Right hindlimb (tissue), 1 donor: Measurements from ENCODE around the gene TM6SF1.
"Not testable (repeated sequence)": the region's sequence is repeated elsewhere in the genome, so short reads cannot be mapped to it uniquely, and the experiment has no call there.

Experiments
- DNase-seq: peaks from one replicate; pipeline ENCODE4 v3.0.0-alpha.2; 2018

The TM6SF1 gene

GRCh38 chr15:83106994-83107840 is at the start of gene TM6SF1:
Gene TM6SF1, plus strand, starts transcription at chr15:83107645. Its CDS starts 36 bp downstream, at chr15:83107681.
- DNase-seq = no peak

GRCh38 chr15:83057696-83058376 is 49.6 kb upstream of the TM6SF1 start:
- DNase-seq = no peak

GRCh38 chr15:83061680-83062079 is 45.8 kb upstream of the TM6SF1 start:
- no peak for DNase-seq

- DNase-seq = no peak
These were observed 44.7 kb upstream of the TM6SF1 start for GRCh38 chr15:83062768-83063180.

GRCh38 chr15:83063551-83063950 is 43.9 kb upstream of the TM6SF1 start:
- no peak for DNase-seq

GRCh38 chr15:83064859-83065258 is 42.6 kb upstream of the TM6SF1 start:
- no peak for DNase-seq

GRCh38 chr15:83065431-83065830 is 42.0 kb upstream of the TM6SF1 start:
- no peak for DNase-seq

- DNase-seq = no peak
These were observed 41.3 kb upstream of the TM6SF1 start for GRCh38 chr15:83066034-83066733.

- peak; percentile 95 for DNase-seq
These were observed 40.5 kb upstream of the TM6SF1 start, which contains the start of gene BTBD1 for GRCh38 chr15:83066734-83067637. Gene BTBD1, minus strand, starts transcription at chr15:83067252. Its CDS starts 101 bp downstream, at chr15:83067151.

- DNase-seq = no peak
These were observed 39.8 kb upstream of the TM6SF1 start for GRCh38 chr15:83067638-83067962.

- no peak for DNase-seq
These were observed 39.4 kb upstream of the TM6SF1 start for GRCh38 chr15:83068054-83068453.

GRCh38 chr15:83069211-83069642 is 38.2 kb upstream of the TM6SF1 start:
- DNase-seq = not testable (repeated sequence)

GRCh38 chr15:83077491-83078230 is 29.8 kb upstream of the TM6SF1 start:
- DNase-seq = no peak

GRCh38 chr15:83078712-83079111 is 28.7 kb upstream of the TM6SF1 start:
- DNase-seq = no peak

- no peak for DNase-seq
These were observed 26.0 kb upstream of the TM6SF1 start for GRCh38 chr15:83081256-83082014.

- DNase-seq = no peak
These were observed 24.6 kb upstream of the TM6SF1 start for GRCh38 chr15:83082730-83083386.

GRCh38 chr15:83085461-83085860 is 22.0 kb upstream of the TM6SF1 start:
- not testable (repeated sequence) for DNase-seq

- DNase-seq = not testable (repeated sequence)
These were observed 21.4 kb upstream of the TM6SF1 start for GRCh38 chr15:83085864-83086552.

- DNase-seq = no peak
These were observed 19.9 kb upstream of the TM6SF1 start for GRCh38 chr15:83087576-83087975.

GRCh38 chr15:83088876-83089275 is 18.6 kb upstream of the TM6SF1 start:
- no peak for DNase-seq
